GM13976 (cell line): Measurements from ENCODE around the gene RPS25.
A peak's percentile ranks its signal among the peaks of the same experiment; 100 is the strongest.

ENCODE experiments used
- DNase-seq: peaks from one replicate; pipeline ENCODE4 v3.0.0; 2012; ENCODE audit warnings: low spot score
- in situ Hi-C: fragments of 300-500 bp; cut with MboI; formaldehyde crosslinking; loops from one replicate; pipeline ENCODE4 v1.12.0; 2022; ENCODE audit warnings: low sequenced_read_pairs, mixed read lengths, inconsistent platforms; ENCODE audit not compliant: unreplicated experiment
- TF ChIP-seq, protein P1 (sequence below): IDR thresholded peaks from 2 replicates; pipeline ENCODE4 v1.5.1; 2012; ENCODE audit warnings: borderline replicate concordance, mild to moderate bottlenecking; ENCODE audit not compliant: insufficient read depth; ENCODE audit errors: extremely low read depth, missing control alignments, control extremely low read depth

RPS25 gene

DNA sequence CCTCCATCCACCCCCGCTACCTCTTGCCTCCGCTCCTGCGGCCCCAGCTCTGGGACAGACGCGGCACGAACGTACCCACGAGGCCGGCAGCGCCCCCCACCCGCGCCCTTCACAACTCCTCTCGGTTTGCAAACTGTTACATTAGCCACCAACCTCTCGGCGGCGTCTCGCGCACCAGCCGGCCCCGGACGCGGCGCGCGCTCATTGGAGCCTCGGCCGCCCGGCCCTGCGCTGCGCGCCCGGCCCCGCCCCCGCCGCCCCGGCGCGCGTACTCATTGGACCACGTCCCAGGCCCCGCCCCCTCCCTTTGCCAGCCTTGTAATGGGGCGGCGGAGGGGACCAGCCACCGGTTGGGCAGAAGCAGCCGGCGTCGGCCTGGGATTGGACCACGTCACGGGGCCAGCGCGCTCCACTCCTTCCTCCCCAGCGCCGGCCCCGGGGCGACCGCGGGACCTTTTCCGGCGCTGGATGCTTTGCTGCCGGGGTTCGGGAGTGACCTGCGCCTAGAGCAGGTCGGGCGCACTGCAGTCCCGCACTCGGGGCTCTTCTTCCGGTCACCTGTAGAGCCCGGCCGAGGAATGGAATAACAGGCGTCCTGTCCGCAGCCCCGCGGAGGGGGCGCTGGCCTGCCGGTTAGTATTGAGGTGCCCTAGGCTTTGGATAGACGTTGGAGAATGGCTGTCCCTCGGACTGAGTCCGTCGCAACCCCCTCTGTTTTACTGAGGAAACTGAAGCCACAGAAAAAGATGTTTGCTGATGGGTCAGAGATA, 39.0 kb upstream of the RPS25 start, which contains the start of gene HYOU1:
TSS of gene HYOU1 (minus strand) at position 206 of the 770 bp plus-strand sequence. CDS start 1,045 bp downstream, outside the sequence.
- TF ChIP-seq, protein P1, sequence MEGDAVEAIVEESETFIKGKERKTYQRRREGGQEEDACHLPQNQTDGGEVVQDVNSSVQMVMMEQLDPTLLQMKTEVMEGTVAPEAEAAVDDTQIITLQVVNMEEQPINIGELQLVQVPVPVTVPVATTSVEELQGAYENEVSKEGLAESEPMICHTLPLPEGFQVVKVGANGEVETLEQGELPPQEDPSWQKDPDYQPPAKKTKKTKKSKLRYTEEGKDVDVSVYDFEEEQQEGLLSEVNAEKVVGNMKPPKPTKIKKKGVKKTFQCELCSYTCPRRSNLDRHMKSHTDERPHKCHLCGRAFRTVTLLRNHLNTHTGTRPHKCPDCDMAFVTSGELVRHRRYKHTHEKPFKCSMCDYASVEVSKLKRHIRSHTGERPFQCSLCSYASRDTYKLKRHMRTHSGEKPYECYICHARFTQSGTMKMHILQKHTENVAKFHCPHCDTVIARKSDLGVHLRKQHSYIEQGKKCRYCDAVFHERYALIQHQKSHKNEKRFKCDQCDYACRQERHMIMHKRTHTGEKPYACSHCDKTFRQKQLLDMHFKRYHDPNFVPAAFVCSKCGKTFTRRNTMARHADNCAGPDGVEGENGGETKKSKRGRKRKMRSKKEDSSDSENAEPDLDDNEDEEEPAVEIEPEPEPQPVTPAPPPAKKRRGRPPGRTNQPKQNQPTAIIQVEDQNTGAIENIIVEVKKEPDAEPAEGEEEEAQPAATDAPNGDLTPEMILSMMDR, result peak; percentile 31
- in situ Hi-C loops, result no loop called here
- DNase-seq, result peak; percentile 99

DNA sequence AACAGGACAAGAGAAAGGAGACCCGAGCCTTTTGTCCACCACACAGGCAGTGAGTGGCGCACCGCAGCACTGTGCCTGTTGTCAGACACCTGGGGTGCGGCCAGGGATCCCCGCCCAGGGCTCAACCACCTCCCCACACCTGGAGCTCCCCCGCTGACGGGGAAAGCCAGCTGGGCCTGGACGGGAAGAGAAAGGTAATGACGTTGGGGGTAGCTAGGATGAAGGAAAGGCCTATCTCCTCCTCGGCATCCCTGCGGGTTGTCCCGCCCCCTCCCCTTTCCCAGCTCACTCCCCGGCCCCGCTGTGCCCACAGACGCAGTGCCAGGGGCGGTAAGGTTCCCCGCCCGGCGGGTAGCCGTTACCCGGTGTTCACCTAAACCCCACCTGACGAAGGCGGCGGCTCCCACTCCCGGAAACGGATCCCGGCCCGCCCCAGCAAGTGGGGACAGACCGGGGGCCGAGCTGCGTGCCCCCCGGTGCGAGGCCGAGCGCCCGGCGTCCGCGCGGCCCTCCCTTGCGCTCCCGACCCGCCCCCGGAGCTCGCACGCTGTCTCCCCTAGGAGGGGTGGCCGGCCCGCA, 38.4 kb upstream of the RPS25 start:
- peak; percentile 59 for DNase-seq
- in situ Hi-C loops, result no loop called here
- TF ChIP-seq, protein P1, result no peak

DNA sequence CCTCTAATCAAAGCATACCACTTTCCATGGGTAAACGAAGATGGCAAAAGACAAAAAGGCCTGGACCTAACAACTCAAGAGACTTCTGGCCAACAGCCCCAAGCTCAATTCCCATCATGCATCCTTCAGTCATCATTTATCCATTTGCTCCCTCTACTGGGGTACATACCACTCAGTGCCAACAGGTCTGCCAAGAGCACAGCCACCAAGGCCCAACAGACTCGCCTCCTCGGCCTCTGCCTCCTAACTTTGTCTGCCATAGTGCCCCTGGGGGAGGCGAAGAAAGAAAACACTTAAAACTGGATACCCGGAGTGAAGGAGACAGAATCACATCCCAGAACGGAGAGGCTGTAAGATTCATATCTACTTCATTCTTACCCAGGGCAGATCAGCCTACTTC, 37.8 kb upstream of the RPS25 start:
- in situ Hi-C loops, result no loop called here
- DNase-seq, result no peak
- TF ChIP-seq, protein P1, result no peak

DNA sequence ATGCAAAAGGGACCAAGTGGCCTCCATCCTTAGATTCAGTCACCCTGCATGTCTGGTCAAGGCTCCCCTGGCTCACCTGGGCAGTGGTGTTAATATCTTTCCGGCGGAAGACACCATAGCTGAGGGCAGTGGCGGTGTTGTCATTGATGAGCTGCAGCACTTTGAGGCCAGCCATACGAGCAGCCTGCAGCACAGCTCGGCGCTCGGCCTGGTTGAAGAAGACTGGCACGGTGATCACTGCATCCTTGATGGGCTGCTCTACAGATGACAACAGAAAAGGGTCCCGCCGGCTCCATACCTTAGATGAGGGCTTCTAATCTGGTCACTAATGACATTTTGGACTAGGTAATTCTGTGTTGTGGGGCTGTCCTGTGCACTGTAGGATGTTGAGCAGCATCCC, 36.3 kb upstream of the RPS25 start:
- no peak for DNase-seq
- TF ChIP-seq, protein P1, result no peak
- in situ Hi-C loops, result no loop called here

DNA sequence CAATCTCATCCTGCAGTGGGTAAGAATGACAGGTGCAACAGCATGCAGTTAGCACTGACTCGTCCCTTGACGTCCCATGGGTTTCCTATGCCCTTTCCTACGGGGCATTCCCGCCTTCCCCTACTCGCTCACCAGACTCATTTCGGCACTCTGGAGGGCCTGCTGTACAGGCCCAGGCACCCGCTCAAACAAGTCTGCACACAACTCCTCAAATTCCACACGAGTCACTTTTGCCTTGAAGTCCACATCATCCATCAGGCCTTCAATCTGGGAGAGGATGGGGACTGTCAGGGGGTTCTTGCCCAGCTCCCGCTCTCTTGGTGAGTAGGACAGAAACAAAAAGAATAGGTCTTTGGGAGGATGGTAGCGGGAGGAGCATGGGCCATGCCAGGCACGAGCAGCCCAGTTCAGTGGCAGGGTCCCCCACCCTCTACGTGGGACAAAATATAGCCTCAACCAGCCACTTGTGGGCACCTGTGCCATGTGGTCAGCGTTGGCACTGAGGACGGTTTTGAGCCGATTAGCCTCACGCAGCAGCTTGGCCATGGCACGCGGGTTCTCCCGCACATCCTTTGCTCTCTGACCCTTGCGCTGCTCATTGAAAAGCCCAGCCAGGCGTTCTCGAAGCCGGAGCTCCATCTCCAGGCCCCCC, 34.1 kb upstream of the RPS25 start:
- no peak for DNase-seq
- in situ Hi-C loops, result no loop called here
- TF ChIP-seq, protein P1, result no peak

DNA sequence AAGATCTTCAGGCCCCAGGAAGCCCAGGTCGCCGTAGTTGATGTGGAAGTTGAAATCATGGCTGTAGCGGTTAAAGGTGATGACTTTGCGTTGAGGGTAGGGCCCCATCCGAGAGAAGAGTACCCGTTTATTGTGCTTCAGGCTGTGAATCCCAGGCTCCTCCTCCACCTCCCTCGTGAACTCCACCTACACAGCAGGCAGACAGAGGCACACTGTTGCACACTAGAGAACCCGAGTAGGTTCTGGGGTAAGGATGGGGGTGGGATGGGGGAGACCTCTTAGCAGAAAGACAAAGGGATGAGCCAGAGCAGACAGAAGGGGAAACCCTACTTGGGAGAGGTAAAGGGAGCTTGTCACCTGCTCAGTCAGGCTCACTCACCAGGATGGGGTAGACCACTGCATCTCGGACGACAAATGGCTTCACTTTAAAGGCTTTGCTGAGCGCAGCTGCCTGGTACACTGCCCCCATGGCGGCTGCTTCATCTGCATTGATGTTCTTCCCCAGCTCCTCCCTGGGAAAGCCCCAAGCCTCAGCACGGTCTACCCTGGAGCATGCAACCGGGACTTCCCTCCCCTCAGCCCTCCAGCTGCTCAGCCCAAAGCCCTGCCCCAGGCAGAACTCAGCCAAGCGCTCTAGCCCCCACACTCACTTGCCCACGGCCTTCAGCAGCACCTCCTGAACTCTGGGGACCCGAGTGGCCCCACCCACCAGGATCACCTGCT, 33.5 kb upstream of the RPS25 start:
- peak; percentile 84 for DNase-seq
- TF ChIP-seq, protein P1, result no peak
- in situ Hi-C loops, result no loop called here
